ENCODE results near the gene UPB1.
"Not testable (repeated sequence)": the region's sequence is repeated elsewhere in the genome, so short reads cannot be mapped to it uniquely, and the experiment has no call there.

Gene UPB1

DNA sequence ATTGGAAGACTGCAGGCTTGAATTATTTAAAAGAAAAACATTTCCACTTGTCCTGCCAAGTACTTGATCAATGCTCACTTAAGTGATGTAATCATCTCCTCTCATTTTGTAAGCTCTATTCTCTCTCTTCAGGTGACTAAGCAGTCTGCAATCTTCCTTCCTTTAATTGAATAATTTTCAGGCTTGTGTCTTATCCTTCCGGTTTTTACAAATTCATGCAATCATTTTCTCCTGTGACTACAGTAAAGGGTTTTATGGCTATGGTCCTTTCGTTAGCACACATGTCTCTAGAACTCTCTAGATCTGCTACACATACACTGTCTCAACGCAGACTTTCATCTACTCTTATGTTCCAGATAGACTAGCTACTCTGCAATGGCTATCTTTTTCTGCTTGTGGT lies 12.6 kb upstream of the UPB1 start:
- FAIRE-seq = no peak

DNA sequence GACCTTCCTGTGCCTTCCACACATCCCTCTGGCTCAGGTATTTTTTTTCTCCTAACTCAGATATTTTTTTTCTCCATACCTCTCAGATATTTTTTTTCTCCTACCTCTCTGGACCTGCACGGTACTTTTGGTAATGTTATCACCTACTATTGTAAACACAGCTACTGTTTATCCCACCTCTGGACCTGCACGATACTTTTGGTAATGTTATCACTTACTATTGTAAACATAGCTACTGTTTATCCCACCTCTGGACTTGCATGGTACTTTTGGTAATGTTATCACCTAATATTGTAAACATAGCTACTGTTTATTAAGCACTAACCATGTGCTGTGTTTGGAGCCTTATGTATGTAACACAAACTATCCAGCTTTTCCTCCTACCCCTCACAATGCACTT lies 12.1 kb upstream of the UPB1 start:
- FAIRE-seq = no peak

DNA sequence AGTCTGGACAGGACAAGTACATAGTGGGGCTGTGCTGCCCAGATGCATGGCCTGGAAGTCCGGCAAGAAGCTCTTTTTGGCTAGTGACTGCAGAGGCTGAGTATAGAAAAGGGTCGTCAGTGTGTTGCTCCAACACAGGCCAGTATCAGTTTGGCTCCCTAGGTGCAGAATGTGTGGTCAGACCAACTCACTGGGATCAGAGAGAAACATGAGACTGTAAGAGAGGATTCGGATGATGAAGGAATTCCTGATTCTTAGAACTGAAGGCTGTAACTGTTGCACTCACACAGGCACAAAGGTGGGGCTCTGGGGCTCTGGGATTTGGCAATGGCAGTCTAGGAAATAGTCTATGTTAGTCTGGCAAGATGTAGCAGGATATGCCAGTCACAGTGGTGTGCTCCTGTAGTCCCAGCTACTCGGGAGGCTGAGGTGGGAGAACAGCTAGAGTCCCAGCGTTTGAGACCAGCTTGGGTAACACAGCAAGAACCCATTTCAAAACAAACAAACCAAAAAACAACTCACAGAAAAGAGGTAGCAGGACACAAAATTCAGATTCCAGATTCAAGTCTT lies 11.1 kb upstream of the UPB1 start:
- FAIRE-seq = no peak

DNA sequence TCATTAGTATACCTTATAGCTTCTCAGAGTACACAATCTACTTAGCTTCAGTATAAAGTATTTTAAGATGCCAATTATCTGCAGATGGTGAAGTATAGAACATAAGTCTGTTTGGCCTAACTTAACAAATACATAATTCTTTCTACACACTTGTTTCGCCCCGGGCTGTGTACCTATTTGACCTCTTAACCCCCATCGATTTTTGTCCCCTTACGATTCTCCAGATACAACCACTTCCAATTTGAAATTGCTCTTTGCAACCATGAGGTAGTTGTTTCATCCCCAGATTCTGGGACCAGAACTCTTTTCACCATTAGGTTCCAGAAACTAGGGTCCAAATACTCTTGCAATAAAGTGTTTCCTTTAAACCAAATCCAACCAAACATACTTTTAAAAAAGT lies 10.0 kb upstream of the UPB1 start:
- no peak for FAIRE-seq

DNA sequence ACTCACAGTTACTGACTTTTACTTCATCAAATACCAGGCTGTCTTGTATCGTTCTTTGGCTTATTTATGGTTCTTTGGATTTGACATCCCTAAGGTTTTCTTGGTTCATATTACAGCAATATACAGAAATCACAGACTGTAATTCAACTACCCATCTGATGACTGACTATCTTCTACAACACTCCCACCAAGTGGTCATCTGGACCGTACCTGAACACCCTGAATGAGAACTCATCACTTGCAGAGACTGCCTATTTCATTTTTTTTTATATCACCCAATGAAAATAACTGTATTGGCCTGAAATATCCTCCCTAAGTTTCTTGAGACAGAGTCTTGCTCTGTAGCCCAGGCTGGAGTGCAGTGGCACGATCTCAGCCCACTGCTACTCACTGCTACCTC lies 9.5 kb upstream of the UPB1 start:
- no peak for FAIRE-seq

DNA sequence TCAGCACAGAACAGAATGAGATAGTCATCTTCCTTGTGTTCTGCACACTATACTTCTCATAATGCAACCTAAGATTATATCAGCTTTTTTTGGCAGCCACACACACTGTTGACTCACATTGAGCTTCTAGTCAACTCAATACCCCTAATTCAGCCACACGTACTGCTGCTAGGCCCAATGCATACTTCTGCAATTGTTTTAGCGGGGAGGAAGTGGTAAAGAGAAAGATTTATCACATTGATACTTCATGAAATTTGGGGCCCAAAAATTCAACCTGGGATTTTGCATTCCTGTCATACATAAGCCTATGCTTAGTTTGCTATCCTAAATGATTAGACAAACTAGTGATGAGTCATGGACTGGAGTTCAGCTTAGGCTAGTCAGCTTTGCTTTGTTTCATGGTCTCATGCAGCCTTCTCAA lies 8.6 kb upstream of the UPB1 start:
- FAIRE-seq = no peak

DNA sequence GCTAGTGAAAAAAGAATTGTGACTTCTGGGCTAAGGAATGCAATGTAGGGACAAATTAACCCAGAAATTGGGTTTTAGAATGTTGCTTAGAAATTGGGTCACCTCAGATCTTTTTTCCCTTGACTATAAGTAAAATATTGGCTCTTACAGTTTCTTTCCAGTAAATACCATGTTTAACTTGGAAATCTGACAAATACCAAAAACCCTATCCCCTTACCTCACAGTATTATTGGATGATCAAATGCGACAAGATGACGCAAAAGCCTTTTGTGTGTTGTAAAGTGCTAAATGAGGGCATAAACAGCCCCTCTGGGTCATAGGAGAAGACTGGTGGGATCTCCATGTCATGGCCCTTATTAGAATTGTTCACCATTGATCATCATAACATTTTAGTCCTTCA lies 6.1 kb upstream of the UPB1 start:
- no peak for FAIRE-seq

DNA sequence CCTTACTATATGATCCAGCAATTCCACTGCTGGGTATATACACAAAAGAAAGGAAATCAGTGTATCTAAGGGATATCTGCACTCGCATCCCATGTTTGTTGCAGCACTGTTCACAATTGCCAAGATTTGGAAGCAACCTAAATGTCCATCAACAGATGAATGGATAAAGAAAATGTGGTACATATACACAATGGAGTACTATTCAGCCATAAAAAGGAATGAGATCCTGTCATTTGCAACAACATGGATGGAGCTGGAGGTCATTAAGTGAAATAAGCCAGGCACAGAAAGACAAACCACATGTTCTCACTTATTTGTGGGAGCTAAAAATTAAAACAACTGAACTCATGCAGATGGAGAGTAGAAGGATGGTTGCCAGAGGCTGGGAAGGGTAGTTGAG lies 5.7 kb upstream of the UPB1 start:
- FAIRE-seq = not testable (repeated sequence)

DNA sequence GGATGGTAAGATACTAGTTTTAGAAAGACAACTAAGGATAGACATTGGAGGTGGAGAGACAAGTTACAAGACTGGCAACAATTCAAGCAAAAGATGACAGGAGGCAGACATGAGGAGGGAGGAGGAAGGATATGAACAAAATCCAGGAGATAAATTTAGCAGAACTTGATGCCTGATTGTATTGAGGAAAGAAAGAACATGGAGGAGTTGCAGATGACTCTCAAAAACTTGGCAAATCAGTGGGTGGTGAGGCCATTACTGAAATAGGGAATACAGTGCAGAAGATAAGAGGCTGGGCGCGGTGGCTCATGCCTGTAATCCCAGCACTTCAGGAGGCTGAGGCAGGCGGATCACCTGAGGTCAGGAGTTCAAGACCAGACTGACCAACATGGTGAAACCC lies 2.7 kb upstream of the UPB1 start:
- FAIRE-seq = no peak

DNA sequence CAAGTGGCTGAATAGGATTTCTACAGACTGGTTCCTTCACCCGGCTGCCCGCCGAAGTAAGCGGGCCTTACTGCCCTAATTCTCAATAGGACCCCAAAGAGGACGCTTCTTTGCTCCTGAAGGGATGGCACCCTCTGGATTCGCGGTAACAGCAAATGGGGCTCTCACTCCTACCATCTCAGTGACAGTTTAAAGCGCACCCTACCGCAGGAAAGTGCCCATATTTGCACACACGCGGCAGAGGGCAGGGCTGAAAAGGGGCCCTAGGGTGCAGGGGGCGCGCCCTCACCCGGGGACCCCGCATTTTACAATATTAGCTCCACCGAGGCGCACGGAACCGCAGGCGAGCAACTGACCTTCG lies 985 bp upstream of the UPB1 start:
- FAIRE-seq = no peak

DNA sequence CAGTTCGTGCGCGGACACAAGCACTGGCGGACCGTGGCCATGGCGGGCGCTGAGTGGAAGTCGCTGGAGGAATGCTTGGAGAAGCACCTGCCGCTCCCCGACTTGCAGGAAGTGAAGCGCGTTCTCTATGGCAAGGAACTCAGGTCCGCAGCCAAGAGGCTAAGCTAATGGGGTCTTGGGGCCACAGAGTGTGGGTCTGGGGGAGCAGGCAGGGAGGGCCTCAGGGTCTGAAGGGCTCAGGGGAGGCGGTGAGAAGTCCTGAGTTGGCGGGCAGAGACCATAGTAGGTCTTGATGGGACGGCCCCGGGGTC lies 188 bp downstream of the UPB1 start:
- no peak for FAIRE-seq

DNA sequence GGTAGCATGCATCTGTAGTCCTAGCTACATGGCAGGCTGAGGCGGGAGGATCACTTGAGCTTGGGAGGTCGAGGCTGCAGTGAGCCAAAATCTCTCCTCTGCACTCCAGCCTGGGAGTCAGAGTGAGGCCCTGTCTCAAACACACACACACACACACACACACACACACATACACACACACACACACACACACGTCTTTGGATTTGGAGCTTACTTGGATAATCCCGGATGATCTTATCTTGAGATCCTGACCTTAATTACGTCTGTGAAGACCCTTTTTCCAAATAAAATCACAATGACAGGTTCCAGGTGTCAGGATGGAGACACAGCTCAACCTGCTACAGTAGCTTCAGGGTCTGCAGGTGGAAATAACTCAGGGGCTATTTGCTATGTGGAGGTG lies 1.1 kb downstream of the UPB1 start:
- no peak for FAIRE-seq

DNA sequence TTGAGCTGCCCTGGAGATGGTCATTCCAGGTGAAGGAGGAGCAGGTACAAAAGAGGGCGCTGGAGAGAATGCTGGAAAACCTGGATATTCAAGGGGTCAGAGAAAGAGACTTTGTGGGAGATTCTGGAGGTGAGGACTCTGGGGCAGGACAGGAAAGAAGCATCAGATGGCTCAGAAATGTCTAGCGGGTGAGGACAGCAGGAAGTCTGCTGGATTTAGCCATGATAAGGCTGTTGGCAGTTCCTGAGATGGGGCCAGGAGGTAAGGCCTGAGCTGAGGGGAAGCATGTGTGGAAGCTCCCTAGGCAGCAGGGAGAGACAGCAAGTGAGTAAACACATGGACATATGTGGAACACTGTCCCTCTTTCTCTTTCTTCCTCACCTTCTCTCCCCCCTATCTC lies 1.5 kb downstream of the UPB1 start:
- no peak for FAIRE-seq

DNA sequence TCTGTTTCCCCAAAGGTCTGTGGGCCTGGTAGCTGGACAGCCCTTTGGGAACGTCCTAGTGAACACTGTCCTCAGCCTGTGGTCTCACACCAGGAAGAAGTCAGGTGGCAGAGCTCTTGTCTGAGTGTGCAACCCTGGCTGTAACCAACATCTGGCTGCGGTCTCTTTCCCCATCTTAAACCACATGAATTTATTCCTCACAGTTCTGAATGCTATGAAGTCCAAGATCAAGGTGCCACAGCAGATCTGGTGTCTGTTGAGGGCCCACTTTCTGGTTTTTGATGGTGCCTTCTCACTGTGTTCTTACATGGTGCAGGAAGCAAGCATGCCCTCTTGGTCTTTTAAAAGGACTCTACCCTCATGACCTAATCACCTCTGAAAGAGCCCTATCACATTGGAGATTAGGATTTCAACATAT lies 2.7 kb downstream of the UPB1 start:
- FAIRE-seq = no peak

DNA sequence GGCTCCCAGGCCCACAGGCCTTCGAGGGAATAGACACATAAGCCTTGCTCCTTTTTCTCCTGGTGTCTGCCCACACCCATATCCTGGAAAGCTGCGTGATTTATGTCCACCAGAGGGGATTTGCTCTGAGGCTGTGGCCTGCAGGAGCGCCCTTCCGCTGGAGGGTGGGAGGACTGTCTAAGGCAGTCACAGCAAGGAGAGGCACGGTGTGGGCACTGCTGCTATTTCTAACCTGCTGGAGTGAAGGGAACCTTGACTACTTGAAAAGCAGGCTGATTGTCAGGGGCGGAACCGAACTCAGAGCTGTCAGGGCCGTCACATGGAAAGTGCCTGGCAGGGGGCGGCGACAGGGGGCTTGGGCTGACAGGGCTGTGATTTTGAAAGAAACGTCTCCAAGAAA lies 3.7 kb downstream of the UPB1 start:
- no peak for FAIRE-seq

DNA sequence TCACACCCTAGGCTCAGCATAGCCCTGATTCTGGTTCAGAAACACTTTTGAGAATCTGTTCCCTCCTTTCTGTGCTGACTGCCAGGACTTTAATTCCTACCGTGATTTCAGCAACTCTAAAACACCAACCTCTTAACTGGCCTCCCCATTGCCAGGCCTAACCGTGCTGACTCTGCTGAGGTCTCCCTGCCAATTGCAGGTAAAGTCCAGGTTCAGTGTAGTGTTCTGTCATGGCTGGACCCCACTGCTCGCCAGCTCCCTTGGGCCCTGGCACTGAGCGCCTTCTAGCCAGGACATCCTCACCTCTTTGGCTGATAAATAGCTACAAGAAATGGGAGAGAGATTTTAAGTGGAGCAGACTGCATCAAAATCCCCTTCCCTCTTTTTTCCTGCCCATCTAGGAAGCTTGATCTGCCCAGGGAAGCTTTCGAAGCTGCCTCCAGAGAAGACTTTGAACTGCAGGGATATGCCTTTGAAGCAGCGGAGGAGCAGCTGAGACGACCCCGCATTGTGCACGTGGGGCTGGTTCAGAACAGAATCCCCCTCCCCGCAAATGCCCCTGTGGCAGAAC lies 4.7 kb downstream of the UPB1 start:
- no peak for FAIRE-seq

DNA sequence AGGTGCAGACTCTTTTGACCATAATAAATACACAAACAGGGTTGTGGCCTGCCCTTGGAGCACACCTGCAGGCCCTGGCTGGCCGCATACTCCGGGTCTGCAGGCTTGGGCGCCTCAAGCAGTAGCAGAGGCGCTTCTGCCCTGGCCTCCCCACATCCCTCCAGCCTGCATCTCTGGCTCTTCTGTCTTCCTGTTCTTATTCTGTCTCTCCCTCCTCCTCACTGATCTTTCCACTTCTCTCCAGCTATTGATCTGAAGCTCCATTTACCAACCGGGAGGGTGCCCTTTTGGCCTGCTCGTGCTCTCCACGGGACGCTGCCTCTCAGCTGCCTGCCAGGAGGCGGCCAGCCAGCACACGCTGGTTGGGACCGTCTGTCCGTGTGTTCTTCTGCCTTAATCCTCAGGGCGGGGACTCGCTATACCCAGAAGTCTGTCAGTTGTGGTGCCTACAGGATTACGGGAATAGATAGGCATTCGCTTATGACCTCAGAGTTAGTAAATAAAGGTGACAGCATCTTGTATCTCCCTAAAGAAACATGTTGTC lies 5.2 kb downstream of the UPB1 start:
- no peak for FAIRE-seq

DNA sequence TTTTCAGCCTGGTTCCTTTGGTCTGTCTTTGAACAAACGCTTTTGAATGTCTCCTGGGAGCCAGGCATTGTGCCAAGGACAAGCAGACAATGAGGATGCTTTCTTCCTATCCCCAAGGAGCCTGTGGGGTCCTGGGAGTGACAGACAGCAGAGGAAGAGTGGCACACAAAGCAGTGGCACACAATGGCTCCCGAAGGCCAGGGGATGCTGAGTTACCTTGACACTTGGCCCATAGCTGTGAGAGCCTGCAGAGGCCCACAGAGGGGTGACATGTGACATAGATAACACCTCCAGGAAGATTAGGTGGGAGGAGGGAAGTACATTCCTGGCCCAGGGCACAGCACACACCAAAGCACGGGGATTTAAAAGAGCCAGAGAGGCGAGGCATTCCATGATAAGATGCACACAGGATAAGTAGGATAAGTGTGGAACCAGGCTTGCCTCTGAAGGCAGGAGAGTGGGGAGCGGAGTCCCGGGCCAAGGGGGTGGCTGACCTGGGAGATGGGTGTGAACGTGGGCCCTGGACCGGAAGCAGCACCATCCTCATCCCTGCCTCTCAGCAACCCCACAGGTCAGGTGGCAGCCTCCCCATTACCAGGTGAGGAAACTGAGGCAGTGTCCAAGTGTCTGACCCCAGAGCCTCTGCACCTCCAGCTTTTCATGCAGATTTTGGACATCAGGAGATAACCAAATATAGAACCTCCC lies 6.3 kb downstream of the UPB1 start:
- no peak for FAIRE-seq

DNA sequence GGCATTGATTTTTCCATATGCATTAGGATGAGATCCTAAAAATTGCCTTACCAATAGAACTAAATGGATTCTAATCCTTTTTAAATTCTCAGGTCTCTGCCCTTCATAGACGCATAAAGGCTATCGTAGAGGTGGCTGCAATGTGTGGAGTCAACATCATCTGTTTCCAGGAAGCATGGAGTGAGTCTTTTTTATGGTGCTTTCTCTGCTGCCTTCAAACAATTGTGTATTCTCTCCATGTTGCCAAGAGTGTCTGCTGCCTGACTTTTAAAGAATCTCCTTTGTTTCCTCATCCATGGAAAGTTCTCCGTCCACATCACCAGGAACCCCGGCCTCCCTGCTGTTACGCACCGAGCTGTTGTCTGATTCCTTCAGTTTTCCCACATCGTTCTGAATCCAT lies 6.9 kb downstream of the UPB1 start:
- FAIRE-seq = no peak

DNA sequence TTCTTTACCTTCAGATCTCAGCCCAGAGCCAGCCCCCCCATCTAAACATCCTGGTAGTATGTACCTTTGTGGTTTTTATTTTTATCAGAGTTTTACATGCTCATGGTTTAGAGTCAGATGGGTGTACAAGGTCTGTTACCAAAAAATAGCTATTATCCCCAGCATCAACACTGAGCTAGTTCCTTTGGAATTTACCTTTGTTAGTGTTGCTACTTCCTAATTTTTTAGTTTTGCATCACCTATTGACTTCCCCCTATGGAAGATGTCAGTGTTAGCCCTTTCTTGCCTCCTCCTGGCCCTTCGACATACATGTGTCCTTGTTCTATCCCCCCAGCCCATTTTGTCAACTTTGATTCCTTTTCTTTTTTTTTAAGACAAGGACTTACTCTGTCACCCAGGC lies 7.4 kb downstream of the UPB1 start:
- no peak for FAIRE-seq

DNA sequence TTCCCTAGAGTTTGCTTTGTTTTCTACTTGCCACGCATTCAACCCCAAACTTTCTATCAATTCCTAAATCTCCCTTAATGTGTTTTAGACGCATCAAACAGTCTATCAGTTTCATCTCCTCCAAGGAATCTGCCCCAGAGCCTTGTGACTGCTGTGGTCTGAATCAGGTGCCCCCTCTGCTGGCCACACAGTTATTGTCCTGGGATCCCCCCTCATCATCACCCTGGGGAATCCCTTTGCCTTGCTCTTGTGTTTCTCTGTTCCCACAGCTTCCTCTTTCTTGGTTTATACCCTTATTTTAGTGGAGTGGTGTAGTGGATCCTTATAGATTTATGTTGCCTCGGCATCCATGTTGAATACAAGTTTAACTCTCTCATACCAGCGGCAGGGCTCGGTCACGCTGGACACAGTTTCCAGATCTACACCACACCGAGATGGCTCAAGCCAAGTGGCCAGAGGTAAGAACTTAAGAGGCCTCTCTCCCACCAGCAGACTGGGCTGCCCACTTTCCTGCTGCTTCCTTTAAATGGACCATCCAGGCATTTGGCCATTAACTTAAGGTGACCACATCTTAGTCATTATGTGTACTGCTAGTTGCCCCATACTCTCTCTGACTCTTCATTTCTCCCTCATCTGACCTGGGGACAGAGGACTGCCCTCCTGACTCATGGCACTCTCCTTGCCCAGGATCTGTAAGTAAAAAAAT lies 8.2 kb downstream of the UPB1 start:
- no peak for FAIRE-seq

DNA sequence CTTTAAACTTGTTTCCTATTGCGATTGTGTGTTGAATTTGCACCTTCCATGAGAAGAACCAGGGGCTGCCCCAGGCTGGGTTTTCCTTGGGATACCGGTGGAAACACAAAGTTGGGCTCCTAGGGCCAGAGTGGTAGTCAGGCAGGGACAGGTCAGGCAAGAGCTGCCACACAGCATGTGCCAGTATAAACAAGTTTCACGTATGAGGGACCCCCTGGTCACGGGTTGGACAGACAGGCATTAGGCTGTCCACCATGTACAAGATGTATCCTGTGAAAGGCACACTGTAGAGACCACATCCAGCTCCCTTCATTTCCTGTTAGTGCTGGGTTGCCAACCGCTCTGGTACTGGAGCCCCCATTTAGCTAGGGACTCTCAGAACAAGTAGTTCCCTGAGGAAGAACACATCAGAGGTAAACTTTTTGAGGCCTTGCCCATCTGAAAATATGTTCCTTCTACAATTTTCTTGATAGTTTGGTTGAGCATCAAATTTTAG lies 8.8 kb downstream of the UPB1 start:
- FAIRE-seq = no peak

DNA sequence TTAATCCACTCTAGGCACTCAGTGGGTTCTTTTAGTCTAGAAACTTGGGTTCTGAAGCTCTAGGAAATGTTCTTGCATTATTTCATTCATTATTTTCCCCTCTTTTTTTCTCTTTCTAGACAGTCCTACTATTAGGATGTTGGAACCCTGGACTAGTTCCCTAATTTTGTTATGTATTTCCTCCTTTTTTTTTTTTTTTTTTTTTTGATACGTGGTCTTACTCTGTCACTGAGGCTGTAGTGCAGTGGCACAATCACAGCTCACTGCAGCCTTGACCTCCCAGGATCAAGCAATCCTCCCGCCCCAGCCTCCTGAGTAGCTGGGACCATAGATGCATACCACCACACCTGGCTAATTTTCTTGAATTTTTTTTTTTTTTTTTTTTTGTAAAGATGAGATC lies 9.4 kb downstream of the UPB1 start:
- FAIRE-seq = no peak
